Testis (tissue), 2 donors: ENCODE data around the gene IL6.

Source experiments
- POLR2A ChIP-seq: fragments of 450-650 bp; IDR thresholded peaks from one replicate; pipeline ENCODE4 v1.6.1; 2017; ENCODE audit warnings: antibody characterized with exemption, mild to moderate bottlenecking, moderate library complexity
- TF ChIP-seq, protein P1 (sequence below), 3 experiments: fragments of 450-650 bp in 2 of 3; fragments of 200-600 bp in 1 of 3; sonication (generic) in 1 of 3; IDR thresholded peaks; one replicate each; pipeline ENCODE4 v1.5.1; 2016 to 2019; ENCODE audit warnings: antibody characterized with exemption in 3 of 3, mild to moderate bottlenecking in 2 of 3, moderate library complexity in 1 of 3

- TF ChIP-seq, protein P1, sequence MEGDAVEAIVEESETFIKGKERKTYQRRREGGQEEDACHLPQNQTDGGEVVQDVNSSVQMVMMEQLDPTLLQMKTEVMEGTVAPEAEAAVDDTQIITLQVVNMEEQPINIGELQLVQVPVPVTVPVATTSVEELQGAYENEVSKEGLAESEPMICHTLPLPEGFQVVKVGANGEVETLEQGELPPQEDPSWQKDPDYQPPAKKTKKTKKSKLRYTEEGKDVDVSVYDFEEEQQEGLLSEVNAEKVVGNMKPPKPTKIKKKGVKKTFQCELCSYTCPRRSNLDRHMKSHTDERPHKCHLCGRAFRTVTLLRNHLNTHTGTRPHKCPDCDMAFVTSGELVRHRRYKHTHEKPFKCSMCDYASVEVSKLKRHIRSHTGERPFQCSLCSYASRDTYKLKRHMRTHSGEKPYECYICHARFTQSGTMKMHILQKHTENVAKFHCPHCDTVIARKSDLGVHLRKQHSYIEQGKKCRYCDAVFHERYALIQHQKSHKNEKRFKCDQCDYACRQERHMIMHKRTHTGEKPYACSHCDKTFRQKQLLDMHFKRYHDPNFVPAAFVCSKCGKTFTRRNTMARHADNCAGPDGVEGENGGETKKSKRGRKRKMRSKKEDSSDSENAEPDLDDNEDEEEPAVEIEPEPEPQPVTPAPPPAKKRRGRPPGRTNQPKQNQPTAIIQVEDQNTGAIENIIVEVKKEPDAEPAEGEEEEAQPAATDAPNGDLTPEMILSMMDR (IDR thresholded peaks at IDR 0.05) = no peak
- TF ChIP-seq POLR2A = no peak
Observed at GRCh38 chr7:22717760-22718159, 9.2 kb upstream of the IL6 start.
